Memory B cell (primary cell): ENCODE measurements around the gene DYRK1A.
A peak's percentile ranks its signal among the peaks of the same experiment; 100 is the strongest.

Source experiments
- ATAC-seq: fragments of 150-1000 bp; cut with Tn5 transposase; 2 replicates; pipeline ENCODE4 v1.10.0; 2021; ENCODE audit warnings: low read depth, mild to moderate bottlenecking, moderate library complexity
- DNase-seq, 2 donors: peaks; one replicate each; pipeline ENCODE4 v3.0.0; 2022; ENCODE audit warnings: low spot score in 2 of 2
- H3K27ac Mint-ChIP-seq: one replicate; pipeline ENCODE4 v1.8.0; 2022; ENCODE audit warnings: mild to moderate bottlenecking, moderate library complexity, mixed read lengths
- H3K27me3 Mint-ChIP-seq: one replicate; pipeline ENCODE4 v1.8.0; 2022; ENCODE audit warnings: mixed read lengths
- H3K36me3 Mint-ChIP-seq: one replicate; pipeline ENCODE4 v1.8.0; 2022; ENCODE audit warnings: mild to moderate bottlenecking, mixed read lengths
- H3K4me1 Mint-ChIP-seq: one replicate; pipeline ENCODE4 v1.8.0; 2022; ENCODE audit warnings: mixed read lengths
- H3K4me3 Mint-ChIP-seq: one replicate; pipeline ENCODE4 v1.8.0; 2022; ENCODE audit warnings: mild to moderate bottlenecking, moderate library complexity, mixed read lengths
- H3K9me3 Mint-ChIP-seq: one replicate; pipeline ENCODE4 v1.8.0; 2022; ENCODE audit warnings: mixed read lengths

The DYRK1A gene

DNA sequence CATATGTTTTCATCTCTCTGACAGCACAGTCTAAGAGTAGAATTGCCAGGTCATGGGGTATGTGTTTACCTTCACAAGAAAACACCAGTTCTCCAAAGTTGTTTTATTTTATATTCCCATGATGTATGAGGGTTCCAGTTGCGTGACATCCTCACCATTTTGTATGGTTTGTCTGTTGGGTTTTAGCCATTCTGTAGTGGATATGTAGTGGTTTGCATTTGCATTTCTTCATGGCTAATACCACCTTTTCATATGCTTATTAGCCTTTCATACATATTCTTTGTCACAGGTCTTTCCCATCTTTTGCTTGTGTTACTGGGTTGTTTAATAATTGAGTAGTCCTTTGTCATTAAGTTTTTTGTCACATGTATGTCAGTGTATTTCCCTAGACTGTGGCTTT is 132.1 kb downstream of the DYRK1A start:
- Mint-ChIP-seq H3K27ac (peak overlapping the region; percentile 25), H3K4me1 (peaks cover 10% of the 10 kb centered on the region), H3K9me3 (no peaks in the 10 kb centered on the region), H3K27me3 (no peaks in the 10 kb centered on the region), H3K36me3 (peaks cover 30% of the 10 kb centered on the region), H3K4me3 (no peak overlapping the region)
- ATAC-seq: no peak
- DNase-seq: no peak

DNA sequence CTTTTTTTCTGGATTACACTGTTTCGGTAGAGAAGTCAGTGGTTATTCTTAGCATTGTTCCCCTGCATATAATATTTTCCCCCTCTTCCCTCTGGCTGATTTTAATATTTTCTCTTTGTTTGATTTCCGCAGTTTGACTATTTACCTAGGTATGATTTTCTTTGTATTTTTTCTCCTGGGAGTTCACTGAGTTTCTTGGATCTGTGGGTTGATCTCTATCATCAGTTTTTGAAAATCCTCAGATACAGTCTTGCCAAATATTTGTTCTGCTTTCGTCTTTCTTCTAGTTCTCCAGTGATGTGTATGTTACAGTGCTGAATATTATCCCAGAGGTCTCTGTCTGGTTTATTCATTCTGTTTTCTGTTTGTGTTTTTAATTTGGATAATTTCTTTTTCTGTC is 136.4 kb downstream of the DYRK1A start:
- Mint-ChIP-seq H3K27ac (no peak overlapping the region), H3K9me3 (no peaks in the 10 kb centered on the region), H3K27me3 (no peaks in the 10 kb centered on the region), H3K4me1 (peaks cover 3% of the 10 kb centered on the region), H3K4me3 (no peak overlapping the region), H3K36me3 (peaks cover 36% of the 10 kb centered on the region)
- ATAC-seq (no peak), DNase-seq (no peak)

DNA sequence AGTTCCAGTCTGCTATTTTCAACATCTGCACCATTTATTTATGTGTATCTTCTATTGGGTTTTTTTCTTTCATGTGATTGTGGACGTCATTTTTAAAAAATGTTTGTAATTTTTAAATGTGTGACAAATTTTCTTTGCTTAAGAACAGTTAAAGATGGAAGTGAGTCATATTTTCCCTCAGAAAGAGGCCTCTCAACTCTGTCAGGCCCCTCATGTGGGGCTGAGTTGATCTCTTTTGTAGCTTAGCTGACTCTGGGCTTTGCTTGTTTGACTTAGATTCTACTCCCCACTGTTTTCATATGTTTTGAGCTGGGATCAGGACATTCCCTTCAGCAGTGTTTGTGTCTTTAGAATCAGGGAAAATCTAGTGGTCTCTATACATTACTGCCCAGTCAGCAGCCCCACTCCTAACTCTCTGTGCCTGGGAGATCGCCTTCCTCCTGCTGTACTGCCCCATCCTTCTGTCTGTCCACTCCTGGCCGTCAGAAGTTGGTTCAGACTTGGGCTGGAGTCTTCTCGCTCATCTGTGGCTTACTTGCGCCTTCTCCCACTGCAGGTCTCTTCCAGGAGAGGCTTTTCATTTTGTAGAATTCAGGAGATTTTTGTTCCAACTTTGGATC is 137.4 kb downstream of the DYRK1A start:
- ATAC-seq (no peak), DNase-seq (no peak)
- Mint-ChIP-seq H3K4me3 (no peak overlapping the region), H3K27me3 (no peaks in the 10 kb centered on the region), H3K36me3 (peaks cover 33% of the 10 kb centered on the region), H3K27ac (peak overlapping the region; percentile 79), H3K9me3 (no peaks in the 10 kb centered on the region), H3K4me1 (no peaks in the 10 kb centered on the region)

DNA sequence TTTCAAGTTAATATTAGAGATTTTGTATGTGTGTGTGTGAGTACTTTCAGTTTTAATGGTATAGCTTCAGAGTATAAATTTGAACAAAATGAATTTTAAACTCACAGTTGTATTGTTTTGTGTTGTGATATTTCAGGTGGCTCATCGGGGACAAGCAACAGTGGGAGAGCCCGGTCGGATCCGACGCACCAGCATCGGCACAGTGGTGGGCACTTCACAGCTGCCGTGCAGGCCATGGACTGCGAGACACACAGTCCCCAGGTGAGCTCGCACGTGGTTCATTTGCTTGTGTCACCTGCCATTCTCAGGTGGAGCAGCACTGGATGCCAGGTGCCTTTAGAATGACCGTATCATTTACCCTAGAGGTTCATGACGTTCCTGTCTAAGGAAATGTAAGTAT is 139.4 kb downstream of the DYRK1A start:
- no peak for DNase-seq

DNA sequence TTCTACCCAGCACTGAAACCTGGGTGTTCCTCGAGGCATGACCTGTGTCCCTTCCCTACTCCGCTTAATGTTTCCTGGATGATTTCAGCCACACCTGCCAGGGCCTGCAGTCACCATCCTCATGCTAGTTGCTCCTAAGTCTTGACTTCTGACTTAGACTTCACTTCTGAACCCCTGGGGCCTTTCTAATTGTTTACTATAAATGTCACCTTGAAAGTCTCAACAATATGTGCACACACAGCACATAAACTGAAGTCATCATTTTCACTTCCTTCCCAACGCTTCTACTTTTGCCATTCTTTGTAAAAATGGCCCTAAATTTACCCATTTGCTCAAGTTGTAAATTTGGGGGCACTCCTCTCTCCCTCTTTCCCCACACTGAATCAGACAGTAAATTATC is 141.1 kb downstream of the DYRK1A start:
- no peak for ATAC-seq
- no peak for DNase-seq
- Mint-ChIP-seq H3K9me3 (no peaks in the 10 kb centered on the region), H3K4me1 (peaks cover 15% of the 10 kb centered on the region), H3K4me3 (no peak overlapping the region), H3K36me3 (peaks cover 39% of the 10 kb centered on the region), H3K27ac (no peak overlapping the region), H3K27me3 (no peaks in the 10 kb centered on the region)

More for the DNA sequence above, 139.4 kb downstream of the DYRK1A start:
- no peak overlapping the region for H3K27ac Mint-ChIP-seq
- no peaks in the 10 kb centered on the region for H3K27me3 Mint-ChIP-seq
- no peaks in the 10 kb centered on the region for H3K9me3 Mint-ChIP-seq
- H3K4me1 Mint-ChIP-seq: peaks cover 3% of the 10 kb centered on the region
- peaks cover 34% of the 10 kb centered on the region for H3K36me3 Mint-ChIP-seq
- no peak overlapping the region for H3K4me3 Mint-ChIP-seq
- ATAC-seq: no peak

DNA sequence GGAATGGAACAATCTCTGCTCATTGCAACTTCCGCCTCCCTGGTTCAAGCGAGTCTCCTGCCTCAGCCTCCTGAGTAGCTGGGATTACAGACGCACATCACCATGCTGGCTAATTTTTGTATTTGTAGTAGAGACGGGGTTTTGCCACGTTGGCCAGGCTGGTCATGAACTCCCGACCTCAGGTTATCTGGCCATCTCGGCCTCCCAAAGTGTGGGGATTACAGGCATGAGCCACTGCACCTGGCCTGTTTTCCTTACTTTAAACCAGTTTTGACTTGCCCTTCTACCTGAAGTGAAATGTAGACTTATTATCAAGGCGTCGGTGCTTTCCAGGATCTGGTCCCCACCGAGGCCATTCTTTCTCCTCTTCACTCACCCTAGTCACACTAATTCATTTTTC is 141.8 kb downstream of the DYRK1A start:
- no peak for ATAC-seq
- H3K9me3 Mint-ChIP-seq: no peaks in the 10 kb centered on the region
- no peak for DNase-seq
- H3K27ac Mint-ChIP-seq: no peak overlapping the region
- peaks cover 18% of the 10 kb centered on the region for H3K4me1 Mint-ChIP-seq
- H3K4me3 Mint-ChIP-seq: no peak overlapping the region
- H3K27me3 Mint-ChIP-seq: no peaks in the 10 kb centered on the region
- H3K36me3 Mint-ChIP-seq: peaks cover 37% of the 10 kb centered on the region

DNA sequence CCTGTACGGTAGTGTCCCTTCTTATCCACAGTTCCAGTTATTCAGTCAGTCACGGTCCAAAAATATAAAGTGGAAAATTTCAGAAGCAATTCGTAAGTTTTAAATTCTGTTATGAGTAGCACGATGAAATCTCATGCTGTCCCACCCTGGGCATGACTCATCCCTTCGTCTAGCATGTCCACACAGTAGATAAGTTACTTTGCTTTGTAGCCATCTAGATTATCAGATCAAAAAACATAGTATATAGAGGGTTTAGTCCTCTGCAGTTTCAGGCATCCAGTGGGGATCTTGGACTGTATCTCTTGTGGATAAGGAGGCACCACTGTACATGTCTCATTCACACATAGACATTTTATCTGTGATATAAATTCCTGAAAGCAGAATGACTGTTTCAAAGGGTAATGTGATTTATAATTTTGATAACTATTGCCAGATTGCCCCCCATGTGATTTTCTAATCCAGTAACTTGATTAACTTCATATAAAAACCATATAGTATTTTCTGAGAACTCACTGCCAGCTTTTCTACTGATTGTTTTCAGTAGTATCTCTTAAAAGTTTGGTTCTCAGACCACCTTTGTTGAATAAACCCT is 143.3 kb downstream of the DYRK1A start:
- H3K4me3 Mint-ChIP-seq: no peak overlapping the region
- H3K27ac Mint-ChIP-seq: peak overlapping the region; percentile 76
- ATAC-seq (no peak), DNase-seq (no peak)
- H3K4me1 Mint-ChIP-seq: peaks cover 18% of the 10 kb centered on the region
- peaks cover 36% of the 10 kb centered on the region for H3K36me3 Mint-ChIP-seq
- no peaks in the 10 kb centered on the region for H3K9me3 Mint-ChIP-seq
- no peaks in the 10 kb centered on the region for H3K27me3 Mint-ChIP-seq

DNA sequence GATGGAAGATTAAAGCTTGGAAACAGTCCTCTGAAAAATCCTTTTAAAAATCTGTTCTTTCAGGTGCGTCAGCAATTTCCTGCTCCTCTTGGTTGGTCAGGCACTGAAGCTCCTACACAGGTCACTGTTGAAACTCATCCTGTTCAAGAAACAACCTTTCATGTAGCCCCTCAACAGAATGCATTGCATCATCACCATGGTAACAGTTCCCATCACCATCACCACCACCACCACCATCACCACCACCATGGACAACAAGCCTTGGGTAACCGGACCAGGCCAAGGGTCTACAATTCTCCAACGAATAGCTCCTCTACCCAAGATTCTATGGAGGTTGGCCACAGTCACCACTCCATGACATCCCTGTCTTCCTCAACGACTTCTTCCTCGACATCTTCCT is 145.3 kb downstream of the DYRK1A start:
- ATAC-seq: no peak
- Mint-ChIP-seq H3K4me1 (peaks cover 18% of the 10 kb centered on the region), H3K36me3 (peaks cover 28% of the 10 kb centered on the region), H3K4me3 (no peak overlapping the region), H3K9me3 (no peaks in the 10 kb centered on the region), H3K27me3 (no peaks in the 10 kb centered on the region), H3K27ac (peak overlapping the region; percentile 26)
- DNase-seq: peak in 1 of 2 donors; percentile 4

DNA sequence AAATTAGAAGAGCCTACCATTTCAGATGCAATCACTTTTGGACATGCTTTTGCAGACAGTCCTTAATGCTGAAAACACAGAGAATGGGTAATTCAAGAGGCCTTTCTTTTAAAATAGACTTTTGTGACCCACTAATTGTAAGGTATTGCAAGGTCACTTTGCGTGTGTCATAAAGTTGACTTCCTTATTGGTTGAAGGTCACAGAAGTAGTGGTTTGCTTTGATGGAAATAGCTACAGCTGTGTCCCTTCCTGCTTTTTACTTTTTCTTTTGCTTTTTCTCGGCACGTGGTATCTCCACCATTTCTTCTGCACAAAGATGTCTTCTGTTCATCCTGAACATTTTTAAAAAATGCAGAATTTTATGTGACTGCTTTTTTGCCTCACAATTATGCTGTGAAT is 146.8 kb downstream of the DYRK1A start:
- Mint-ChIP-seq H3K27ac (peak overlapping the region; percentile 45), H3K27me3 (no peaks in the 10 kb centered on the region)
- ATAC-seq: peak; percentile 67

DNA sequence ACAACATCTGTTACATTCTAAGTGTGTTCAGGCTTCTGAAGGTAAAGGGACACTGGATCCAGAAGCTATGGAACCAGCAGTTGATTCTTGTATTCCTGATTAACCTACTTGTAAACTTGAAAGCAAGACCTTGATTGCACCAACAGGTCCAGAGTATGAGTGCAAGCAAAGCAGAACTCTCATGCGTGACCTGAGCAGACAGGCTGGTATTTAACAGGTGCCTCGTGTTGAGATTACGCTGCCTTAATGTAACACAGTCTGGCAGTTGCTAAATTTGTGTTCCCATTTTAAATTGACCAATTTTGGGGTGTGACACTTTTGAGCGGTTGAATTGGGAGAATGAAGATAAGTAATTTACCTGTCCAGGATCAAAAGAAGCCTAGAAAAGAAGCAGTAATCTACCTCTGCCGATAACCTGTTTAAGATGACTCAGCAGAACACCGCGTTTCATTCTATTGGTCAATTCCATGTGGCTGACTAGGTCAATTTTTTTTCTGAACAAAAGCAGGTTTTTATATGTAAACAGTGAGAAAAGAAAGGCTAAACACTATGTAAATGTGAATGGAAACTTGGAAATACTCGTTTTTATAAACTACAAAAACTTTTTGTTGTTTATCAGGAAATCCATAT is 147.6 kb downstream of the DYRK1A start:
- peaks cover 30% of the 10 kb centered on the region for H3K36me3 Mint-ChIP-seq
- no peaks in the 10 kb centered on the region for H3K27me3 Mint-ChIP-seq
- peak overlapping the region; percentile 63 for H3K27ac Mint-ChIP-seq
- H3K4me1 Mint-ChIP-seq: peaks cover 20% of the 10 kb centered on the region
- no peaks in the 10 kb centered on the region for H3K9me3 Mint-ChIP-seq
- DNase-seq (peak in 1 of 2 donors; percentile 7), ATAC-seq (peak; percentile 75)
- peak overlapping the region; percentile 9 for H3K4me3 Mint-ChIP-seq

More for the DNA sequence above, 146.8 kb downstream of the DYRK1A start:
- Mint-ChIP-seq H3K4me3 (no peak overlapping the region), H3K36me3 (peaks cover 30% of the 10 kb centered on the region), H3K9me3 (no peaks in the 10 kb centered on the region), H3K4me1 (peaks cover 20% of the 10 kb centered on the region)
- no peak for DNase-seq

DNA sequence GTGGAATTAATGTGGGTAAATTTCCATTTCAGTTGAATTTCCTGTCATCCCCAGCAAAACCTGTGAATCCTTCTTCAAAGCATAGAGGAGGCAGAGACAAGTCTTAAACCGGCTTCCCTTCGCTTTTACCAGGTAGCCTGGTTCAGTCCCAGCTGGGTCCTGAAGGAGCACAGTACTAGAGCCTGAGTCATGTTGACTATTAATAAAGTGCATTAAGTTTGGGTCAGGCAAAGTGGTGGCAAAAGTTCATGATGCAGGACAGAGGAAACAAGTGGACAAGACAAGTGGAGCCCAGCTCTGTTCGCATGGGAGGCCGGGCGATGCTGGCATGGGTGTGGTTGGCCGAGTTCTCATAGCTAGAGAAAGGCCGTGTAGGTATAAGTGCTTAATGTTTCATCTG is 150.4 kb downstream of the DYRK1A start:
- peaks cover 10% of the 10 kb centered on the region for H3K4me1 Mint-ChIP-seq
- H3K4me3 Mint-ChIP-seq: no peak overlapping the region
- no peak overlapping the region for H3K27ac Mint-ChIP-seq
- no peaks in the 10 kb centered on the region for H3K27me3 Mint-ChIP-seq
- DNase-seq: no peak
- no peak for ATAC-seq
- no peaks in the 10 kb centered on the region for H3K9me3 Mint-ChIP-seq
- H3K36me3 Mint-ChIP-seq: peaks cover 15% of the 10 kb centered on the region

DNA sequence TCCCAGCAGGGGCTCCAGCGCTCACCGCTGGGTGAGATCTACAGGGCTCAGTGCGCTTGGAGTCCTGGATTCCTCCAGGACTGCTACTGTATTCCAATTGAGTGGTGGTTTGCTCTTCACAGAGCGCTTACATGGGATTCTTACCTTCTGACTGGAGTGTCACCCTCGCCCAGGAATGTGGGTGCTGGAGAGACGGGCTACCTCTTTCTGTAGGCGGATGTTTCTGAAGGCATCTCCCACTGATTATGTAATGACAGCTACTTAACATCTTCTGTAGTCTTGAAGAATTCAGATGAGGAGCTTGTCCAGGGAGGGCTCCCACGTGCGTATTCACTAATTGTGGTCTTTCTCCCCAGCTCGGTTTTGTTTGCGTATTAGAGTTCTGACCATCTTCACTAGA is 154.2 kb downstream of the DYRK1A start:
- H3K9me3 Mint-ChIP-seq: no peaks in the 10 kb centered on the region
- no peaks in the 10 kb centered on the region for H3K27me3 Mint-ChIP-seq
- DNase-seq (no peak), ATAC-seq (no peak)
- H3K27ac Mint-ChIP-seq: no peak overlapping the region
- H3K4me3 Mint-ChIP-seq: no peak overlapping the region
- peaks cover 2% of the 10 kb centered on the region for H3K4me1 Mint-ChIP-seq
- peaks cover 2% of the 10 kb centered on the region for H3K36me3 Mint-ChIP-seq

DNA sequence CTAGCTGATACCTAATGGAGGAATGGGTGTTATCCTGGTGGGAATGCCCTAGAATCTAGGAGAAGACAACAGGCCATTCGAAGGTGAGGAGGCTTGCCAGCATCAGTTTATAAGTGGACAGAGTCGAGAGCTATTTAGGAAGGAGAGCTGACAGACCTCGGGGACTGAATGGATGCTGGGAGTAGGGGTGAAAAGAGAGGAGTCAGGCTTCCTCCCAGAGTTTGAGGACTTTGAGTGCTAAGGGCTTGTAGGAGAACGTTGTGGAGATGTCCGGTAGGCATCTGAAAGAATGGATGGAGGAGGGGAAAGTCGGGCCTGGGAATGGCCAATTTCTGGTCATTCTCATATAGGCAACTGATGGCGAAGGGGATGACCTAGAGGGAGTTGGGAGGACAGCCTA is 155.1 kb downstream of the DYRK1A start:
- no peaks in the 10 kb centered on the region for H3K27me3 Mint-ChIP-seq
- no peak for ATAC-seq
- peaks cover 2% of the 10 kb centered on the region for H3K4me1 Mint-ChIP-seq

DNA sequence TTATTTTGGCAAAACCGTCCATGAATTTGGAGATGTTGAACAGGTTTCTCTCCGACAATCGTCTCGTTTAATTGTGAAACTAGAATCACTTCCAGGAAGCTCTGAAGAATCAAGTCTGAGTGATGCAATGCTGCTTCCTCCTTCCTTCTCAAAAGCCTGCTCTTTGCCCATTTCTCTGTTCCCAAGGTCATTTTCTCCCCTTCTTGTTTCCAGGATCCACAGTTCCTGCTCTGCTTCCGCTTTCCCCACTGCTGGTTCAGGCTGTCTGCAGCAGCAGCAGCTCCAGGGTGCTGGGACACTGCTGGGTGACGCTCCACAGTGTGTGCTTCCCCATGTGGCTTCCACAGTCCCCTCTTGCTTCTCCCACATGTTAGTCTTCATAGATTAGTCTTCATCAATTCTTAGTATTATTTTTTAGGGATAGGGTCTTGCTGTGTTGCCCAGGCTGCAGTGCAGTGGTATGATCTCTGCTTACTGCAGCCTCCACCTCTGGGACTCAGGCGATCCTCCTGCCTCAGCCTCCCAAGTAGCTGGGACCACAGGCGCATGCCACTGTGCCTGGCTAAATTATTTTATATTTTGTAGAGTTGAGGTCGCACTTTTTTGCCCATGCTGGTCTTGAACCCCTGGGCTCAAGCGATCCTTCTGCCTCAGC is 156.2 kb downstream of the DYRK1A start:
- no peak overlapping the region for H3K4me3 Mint-ChIP-seq
- DNase-seq (no peak), ATAC-seq (no peak)
- no peaks in the 10 kb centered on the region for H3K9me3 Mint-ChIP-seq
- H3K27me3 Mint-ChIP-seq: no peaks in the 10 kb centered on the region
- no peak overlapping the region for H3K27ac Mint-ChIP-seq
- no peaks in the 10 kb centered on the region for H3K36me3 Mint-ChIP-seq
- peaks cover 2% of the 10 kb centered on the region for H3K4me1 Mint-ChIP-seq

More for the DNA sequence above, 155.1 kb downstream of the DYRK1A start:
- peaks cover 2% of the 10 kb centered on the region for H3K36me3 Mint-ChIP-seq
- H3K9me3 Mint-ChIP-seq: no peaks in the 10 kb centered on the region
- no peak overlapping the region for H3K4me3 Mint-ChIP-seq
- no peak overlapping the region for H3K27ac Mint-ChIP-seq
- DNase-seq: no peak
